CD4-positive, alpha-beta T cell (primary cell): ENCODE data around the gene PKIG. TPM values are rescaled to one million over a fixed set of nuclear protein-coding genes. Genes with fewer than 3 reads are reported as not detected.

Experiments used
- ATAC-seq: fragments of 200-7000 bp; cut with Tn5 transposase; one replicate; pipeline ENCODE4 v1.10.0; 2022; ENCODE audit warnings: mild to moderate bottlenecking; ENCODE audit not compliant: poor library complexity
- CTCF ChIA-PET: fragments of 350-600 bp; sonication (Branson Sonifier 250); formaldehyde crosslinking; loops from one replicate; lab custom pipeline; 2021; ENCODE audit warnings: antibody characterized with exemption, inconsistent platforms; lab: Charles Lee
- POLR2A ChIA-PET: fragments of 350-600 bp; sonication (Branson Sonifier 250); formaldehyde crosslinking; loops from one replicate; lab custom pipeline; 2021; ENCODE audit warnings: antibody characterized with exemption, inconsistent platforms; lab: Charles Lee
- DNase-seq, 14 experiments: peaks; one replicate each; pipeline ENCODE4 v3.0.0-alpha.2; 2013 to 2020; ENCODE audit warnings: mixed read lengths in 2 of 14
- H3K27ac ChIP-seq, 2 donors: one replicate each; pipeline versions ENCODE4 v1.5.1 to v1.7.0; 2013; ENCODE audit warnings: low read length in 2 of 2, low read depth in 1 of 2, mild to moderate bottlenecking in 1 of 2
- H3K27me3 ChIP-seq, 2 experiments: 1 replicate in 1 of 2; 2 replicates in 1 of 2; pipeline versions ENCODE4 v1.6.1 to v1.7.0; 2013; ENCODE audit warnings: low read length in 2 of 2, control low read depth in 1 of 2, mild to moderate bottlenecking in 1 of 2, moderate library complexity in 1 of 2; ENCODE audit not compliant: insufficient read depth in 2 of 2, control insufficient read depth in 1 of 2
- H3K36me3 ChIP-seq: one replicate; pipeline ENCODE4 v1.6.1; 2013; ENCODE audit warnings: low read length, control low read depth; ENCODE audit not compliant: insufficient read depth
- H3K4me1 ChIP-seq: one replicate; pipeline ENCODE4 v1.6.1; 2013; ENCODE audit warnings: low read length, control low read depth; ENCODE audit not compliant: insufficient read depth
- H3K4me3 ChIP-seq: one replicate; pipeline ENCODE4 v1.5.1; 2013; ENCODE audit warnings: mild to moderate bottlenecking, low read length, moderate library complexity
- H3K9me3 ChIP-seq, 2 experiments: 1 replicate in 1 of 2; 2 replicates in 1 of 2; pipeline versions ENCODE4 v1.6.1 to v1.7.0; 2013; ENCODE audit warnings: low read length in 2 of 2, mild to moderate bottlenecking in 2 of 2, control low read depth in 1 of 2, moderate library complexity in 1 of 2; ENCODE audit not compliant: control insufficient read depth in 1 of 2, insufficient read depth in 1 of 2
- H3K27ac Mint-ChIP-seq: one replicate; pipeline ENCODE4 v1.8.0; 2020; ENCODE audit warnings: mixed read lengths
- H3K27me3 Mint-ChIP-seq: one replicate; pipeline ENCODE4 v1.8.0; 2021; ENCODE audit warnings: mixed read lengths
- H3K36me3 Mint-ChIP-seq: one replicate; pipeline ENCODE4 v1.8.0; 2021; ENCODE audit warnings: low read depth, mixed read lengths
- H3K4me1 Mint-ChIP-seq: one replicate; pipeline ENCODE4 v1.8.0; 2021; ENCODE audit warnings: low read depth, mixed read lengths
- H3K4me3 Mint-ChIP-seq: one replicate; pipeline ENCODE4 v1.8.0; 2020; ENCODE audit warnings: mild to moderate bottlenecking, mixed read lengths
- H3K9me3 Mint-ChIP-seq: one replicate; pipeline ENCODE4 v1.8.0; 2020; ENCODE audit warnings: mixed read lengths
- intact Hi-C, 2 experiments: fragments of 100-400 bp; cut with DNase I in 1 of 2; cut with micrococcal nuclease in 1 of 2; formaldehyde crosslinking; loops; one replicate each; pipeline versions ENCODE4 v1.15.1 to v1.9.0; 2023 to 2025; cut with DNase I, micrococcal nuclease
- total RNA-seq, 174 experiments: library from RNA in 2 of 174; stranded (reverse) in 2 of 174; gene quantifications; one replicate each; pipeline ENCODE4 v1.2.3 and lab custom pipeline; 2021 to 2026
- TF ChIP-seq, protein P1 (sequence below): fragments of 200-600 bp; IDR thresholded peaks from one replicate; pipeline ENCODE4 v1.8.0; 2022; ENCODE audit warnings: antibody characterized with exemption, mild to moderate bottlenecking

Gene PKIG
- total RNA-seq, 2 experiments from 2014 or later, result 1.7 to 2.4 TPM

DNA sequence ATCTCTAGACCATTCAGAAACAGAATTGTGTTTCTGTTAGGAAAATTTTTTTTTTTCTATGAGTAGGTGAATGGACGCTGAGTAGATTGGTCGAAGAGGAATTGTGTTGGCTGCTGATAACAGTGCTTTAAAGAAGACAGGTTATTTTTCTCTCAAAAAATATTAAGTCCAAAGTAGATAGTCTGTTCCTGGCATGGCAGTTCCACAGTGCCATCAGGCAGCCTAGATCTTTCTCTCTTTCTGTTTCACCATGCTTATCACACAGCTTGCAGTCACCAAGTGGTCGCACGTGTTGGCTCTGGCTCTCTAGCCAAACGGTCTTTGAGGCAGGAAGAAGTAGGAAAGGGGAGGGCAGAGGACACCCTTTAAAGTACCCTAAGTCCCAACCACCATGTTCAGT lies 38.1 kb upstream of the PKIG start:
- intact Hi-C loops, result no loop called here
- DNase-seq (no peak), ATAC-seq (no peak)
- POLR2A ChIA-PET, result no interaction called here
- no peaks in the 10 kb centered on the region for H3K27me3 Mint-ChIP-seq
- H3K36me3 Mint-ChIP-seq, result no peaks in the 10 kb centered on the region
- Histone ChIP-seq H3K9me3 (no peaks in the 10 kb centered on the region), H3K27me3 (no peaks in the 10 kb centered on the region), H3K27ac (no peak overlapping the region), H3K36me3 (no peaks in the 10 kb centered on the region), H3K4me3 (no peak overlapping the region), H3K4me1 (no peaks in the 10 kb centered on the region)
- CTCF ChIA-PET, result no interaction called here
- no peaks in the 10 kb centered on the region for H3K9me3 Mint-ChIP-seq
- no peaks in the 10 kb centered on the region for H3K4me1 Mint-ChIP-seq
- no peak overlapping the region for H3K27ac Mint-ChIP-seq
- TF ChIP-seq, protein P1, sequence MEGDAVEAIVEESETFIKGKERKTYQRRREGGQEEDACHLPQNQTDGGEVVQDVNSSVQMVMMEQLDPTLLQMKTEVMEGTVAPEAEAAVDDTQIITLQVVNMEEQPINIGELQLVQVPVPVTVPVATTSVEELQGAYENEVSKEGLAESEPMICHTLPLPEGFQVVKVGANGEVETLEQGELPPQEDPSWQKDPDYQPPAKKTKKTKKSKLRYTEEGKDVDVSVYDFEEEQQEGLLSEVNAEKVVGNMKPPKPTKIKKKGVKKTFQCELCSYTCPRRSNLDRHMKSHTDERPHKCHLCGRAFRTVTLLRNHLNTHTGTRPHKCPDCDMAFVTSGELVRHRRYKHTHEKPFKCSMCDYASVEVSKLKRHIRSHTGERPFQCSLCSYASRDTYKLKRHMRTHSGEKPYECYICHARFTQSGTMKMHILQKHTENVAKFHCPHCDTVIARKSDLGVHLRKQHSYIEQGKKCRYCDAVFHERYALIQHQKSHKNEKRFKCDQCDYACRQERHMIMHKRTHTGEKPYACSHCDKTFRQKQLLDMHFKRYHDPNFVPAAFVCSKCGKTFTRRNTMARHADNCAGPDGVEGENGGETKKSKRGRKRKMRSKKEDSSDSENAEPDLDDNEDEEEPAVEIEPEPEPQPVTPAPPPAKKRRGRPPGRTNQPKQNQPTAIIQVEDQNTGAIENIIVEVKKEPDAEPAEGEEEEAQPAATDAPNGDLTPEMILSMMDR, result no peak
- H3K4me3 Mint-ChIP-seq, result no peak overlapping the region

DNA sequence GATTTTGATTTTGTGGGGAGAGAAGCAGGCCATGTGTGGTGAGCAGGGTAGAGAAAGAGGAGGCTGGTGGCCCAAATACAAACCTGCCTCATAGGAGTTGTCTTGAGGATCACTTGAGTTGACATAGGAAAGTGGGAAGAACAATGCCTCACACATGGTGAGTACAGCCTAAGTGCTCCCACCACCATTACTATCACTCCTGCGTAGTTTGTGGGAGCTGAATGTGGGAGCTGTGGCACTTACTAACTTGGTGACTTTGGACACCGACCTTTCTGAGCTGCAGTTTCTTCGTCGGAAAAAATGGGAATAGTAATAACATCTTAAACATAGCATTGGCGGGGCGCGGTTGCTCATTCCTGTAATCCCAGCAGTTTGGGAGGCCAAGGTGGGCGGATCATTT lies 35.0 kb upstream of the PKIG start:
- no peak overlapping the region for H3K4me3 ChIP-seq
- H3K27me3 Mint-ChIP-seq, result no peaks in the 10 kb centered on the region
- TF ChIP-seq, protein P1, result no peak
- CTCF ChIA-PET, result no interaction called here
- no peaks in the 10 kb centered on the region for H3K9me3 ChIP-seq
- no peaks in the 10 kb centered on the region for H3K4me1 ChIP-seq
- POLR2A ChIA-PET, result no interaction called here
- H3K27ac ChIP-seq, result no peak overlapping the region
- intact Hi-C loops, result no loop called here
- H3K36me3 Mint-ChIP-seq, result no peaks in the 10 kb centered on the region
- H3K27ac Mint-ChIP-seq, result no peak overlapping the region
- no peaks in the 10 kb centered on the region for H3K36me3 ChIP-seq
- ATAC-seq (no peak), DNase-seq (no peak)
- H3K9me3 Mint-ChIP-seq, result no peaks in the 10 kb centered on the region
- no peaks in the 10 kb centered on the region for H3K27me3 ChIP-seq
- H3K4me3 Mint-ChIP-seq, result no peak overlapping the region
- H3K4me1 Mint-ChIP-seq, result no peaks in the 10 kb centered on the region

DNA sequence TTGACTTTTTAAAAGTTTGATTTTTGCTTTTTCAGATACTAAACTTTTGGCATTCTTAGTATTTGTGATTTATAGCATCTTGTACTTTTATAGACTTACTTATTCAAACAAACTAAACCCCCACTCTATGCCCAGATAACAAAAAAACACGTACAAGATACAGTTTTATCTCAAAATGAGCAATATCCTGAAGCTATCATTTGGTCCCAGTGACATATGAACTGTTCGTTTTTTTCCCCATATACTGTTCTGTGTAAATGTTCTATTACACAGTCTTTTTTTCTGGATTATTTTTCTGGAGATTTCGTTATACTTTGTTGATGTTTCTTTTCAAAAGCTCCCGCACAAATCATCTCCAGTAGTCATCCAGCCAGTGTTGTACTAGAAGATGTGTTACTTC lies 33.3 kb upstream of the PKIG start:
- Mint-ChIP-seq H3K4me3 (no peak overlapping the region), H3K9me3 (no peaks in the 10 kb centered on the region), H3K27ac (no peak overlapping the region), H3K36me3 (no peaks in the 10 kb centered on the region), H3K27me3 (no peaks in the 10 kb centered on the region), H3K4me1 (peaks cover 9% of the 10 kb centered on the region)
- Histone ChIP-seq H3K9me3 (no peaks in the 10 kb centered on the region), H3K4me3 (no peak overlapping the region), H3K4me1 (no peaks in the 10 kb centered on the region), H3K27ac (no peak overlapping the region), H3K27me3 (no peaks in the 10 kb centered on the region), H3K36me3 (no peaks in the 10 kb centered on the region)
- POLR2A ChIA-PET, result no interaction called here
- intact Hi-C loops, result no loop called here
- ATAC-seq (no peak), DNase-seq (no peak)
- TF ChIP-seq, protein P1, result no peak
- CTCF ChIA-PET, result interaction anchor here (0.9 kb wide), 2 partner anchors 27 to 330 kb away, joined by 3 read pairs; no protein-coding TSS in a partner anchor
